Neural cell (in vitro differentiated cells): ENCODE measurements around the gene WBP4. TPM values are rescaled to one million over a fixed set of nuclear protein-coding genes. Genes with fewer than 3 reads are reported as not detected.

ENCODE experiments used
- H2AFZ ChIP-seq: fragments of 200-600, 300-800 bp; sonication (generic), shearing (Covaris generic); 2 replicates; pipeline ENCODE4 v1.6.0; 2014; ENCODE audit warnings: low read depth, mild to moderate bottlenecking, antibody characterized with exemption, low read length, moderate library complexity
- H3F3A ChIP-seq: fragments of 200-600 bp; shearing (Covaris generic); 2 replicates; pipeline ENCODE4 v1.6.1; 2016; ENCODE audit warnings: mild to moderate bottlenecking, moderate library complexity, mixed read lengths, antibody characterized with exemption, low read length; ENCODE audit not compliant: insufficient read depth, poor library complexity, severe bottlenecking
- H3K27ac ChIP-seq: fragments of 200-600, 300-800 bp; sonication (generic), shearing (Covaris generic); 2 replicates; pipeline ENCODE4 v1.5.1; 2014; ENCODE audit warnings: mild to moderate bottlenecking, low read length, moderate library complexity
- H3K27me3 ChIP-seq: fragments of 300-800, 200-600 bp; sonication (generic), shearing (Covaris generic); 2 replicates; pipeline ENCODE4 v1.6.0; 2014; ENCODE audit warnings: mild to moderate bottlenecking, low read depth, low read length, moderate library complexity; ENCODE audit not compliant: insufficient read depth
- H3K36me3 ChIP-seq: fragments of 300-800, 200-600 bp; sonication (generic), shearing (Covaris generic); 2 replicates; pipeline ENCODE4 v1.5.1; 2014; ENCODE audit warnings: mild to moderate bottlenecking, antibody characterized with exemption, low read length, moderate library complexity; ENCODE audit not compliant: insufficient read depth
- H3K4me2 ChIP-seq: fragments of 300-800, 200-600 bp; sonication (generic), shearing (Covaris generic); 2 replicates; pipeline ENCODE4 v1.6.0; 2014; ENCODE audit warnings: mild to moderate bottlenecking, low read length
- H3K4me3 ChIP-seq: fragments of 300-800, 200-600 bp; sonication (generic), shearing (Covaris generic); 2 replicates; pipeline ENCODE4 v1.5.1; 2014; ENCODE audit warnings: mild to moderate bottlenecking, low read length, moderate library complexity
- H3K79me2 ChIP-seq: fragments of 200-600 bp; shearing (Covaris generic); replicated peaks from 2 replicates; pipeline ENCODE4 v1.6.0; 2014; ENCODE audit warnings: mild to moderate bottlenecking, low read length, moderate library complexity; ENCODE audit not compliant: insufficient read depth
- H3K9ac ChIP-seq: fragments of 300-800, 200-600 bp; sonication (generic), shearing (Covaris generic); 2 replicates; pipeline ENCODE4 v1.6.1; 2016; ENCODE audit warnings: mild to moderate bottlenecking, low read length, mixed read lengths
- H3K9me2 ChIP-seq: fragments of 200-600 bp; shearing (Covaris generic); 2 replicates; pipeline ENCODE4 v1.6.1; 2016; ENCODE audit warnings: mild to moderate bottlenecking, low read length, mixed read lengths; ENCODE audit not compliant: insufficient read depth
- H3K9me3 ChIP-seq: fragments of 200-600, 300-800 bp; sonication (generic), shearing (Covaris generic); 2 replicates; pipeline ENCODE4 v1.6.1; 2016; ENCODE audit warnings: mild to moderate bottlenecking, mixed run types, low read length, moderate library complexity, mixed read lengths
- H4K20me1 ChIP-seq: fragments of 200-600 bp; shearing (Covaris generic); 2 replicates; pipeline ENCODE4 v1.6.1; 2016; ENCODE audit warnings: mild to moderate bottlenecking, mixed run types; ENCODE audit not compliant: insufficient read depth
- CTCF ChIP-seq: fragments of 450-650 bp; IDR thresholded peaks from 2 replicates; pipeline ENCODE4 v1.5.1; 2014; ENCODE audit warnings: antibody characterized with exemption, mild to moderate bottlenecking, moderate library complexity; ENCODE audit not compliant: poor library complexity, severe bottlenecking
- EP300 ChIP-seq: fragments of 450-650 bp; conservative IDR thresholded peaks from 2 replicates; pipeline ENCODE4 v1.6.1; 2014; ENCODE audit warnings: antibody characterized with exemption, mild to moderate bottlenecking, moderate library complexity; ENCODE audit not compliant: poor library complexity, severe bottlenecking
- EZH2 ChIP-seq: fragments of 200-600, 300-800 bp; shearing (Covaris generic), sonication (generic); IDR thresholded peaks from 2 replicates; pipeline ENCODE4 v1.6.1; 2014; ENCODE audit warnings: antibody characterized with exemption, low read length, borderline replicate concordance, mild to moderate bottlenecking; ENCODE audit not compliant: insufficient read depth, poor library complexity, severe bottlenecking
- MXI1 ChIP-seq: fragments of 450-650 bp; conservative IDR thresholded peaks from 2 replicates; pipeline ENCODE4 v1.6.1; 2014; ENCODE audit warnings: antibody characterized with exemption, mild to moderate bottlenecking; ENCODE audit not compliant: poor library complexity, severe bottlenecking
- POLR2AphosphoS5 ChIP-seq: IDR thresholded peaks from 2 replicates; pipeline ENCODE4 v1.6.1; 2012
- RAD21 ChIP-seq: fragments of 450-650 bp; conservative IDR thresholded peaks from 2 replicates; pipeline ENCODE4 v1.6.1; 2014; ENCODE audit warnings: antibody characterized with exemption, mild to moderate bottlenecking, moderate library complexity
- REST ChIP-seq: IDR thresholded peaks from 2 replicates; pipeline ENCODE4 v1.6.1; 2012; ENCODE audit warnings: borderline replicate concordance
- SMC3 ChIP-seq: fragments of 450-650 bp; conservative IDR thresholded peaks from 2 replicates; pipeline ENCODE4 v1.6.1; 2014; ENCODE audit warnings: antibody characterized with exemption, mild to moderate bottlenecking, moderate library complexity; ENCODE audit not compliant: poor library complexity
- TAF1 ChIP-seq: IDR thresholded peaks from 2 replicates; pipeline ENCODE4 v1.6.1; 2012; ENCODE audit warnings: low read depth
- polyA plus RNA-seq: library from polyadenylated mRNA; depleted of rRNA; stranded (reverse); fragments of >200 nt; gene quantifications from 2 replicates; pipeline ENCODE4 v1.2.3, GENCODE V29; 2014

WBP4 gene
- polyA plus RNA-seq, 1 donor from 2014 or later, result 19.0 TPM

GRCh38 chr13:41099986-41100385, 38.7 kb downstream of the WBP4 start:
- no peak for TF ChIP-seq SMC3
- TF ChIP-seq EP300, result no peak
- no peak for TF ChIP-seq CTCF
- TF ChIP-seq REST, result no peak
- Histone ChIP-seq H3K4me3 (no peak overlapping the region), H3K9me2 (no peaks in the 10 kb centered on the region), H3F3A (no peaks in the 10 kb centered on the region), H2AFZ (no peak overlapping the region), H3K36me3 (no peaks in the 10 kb centered on the region), H4K20me1 (no peaks in the 10 kb centered on the region), H3K4me2 (no peak overlapping the region), H3K27ac (no peak overlapping the region), H3K9ac (no peak overlapping the region), H3K27me3 (no peaks in the 10 kb centered on the region), H3K9me3 (no peaks in the 10 kb centered on the region), H3K79me2 (no peaks in the 10 kb centered on the region)

GRCh38 chr13:41107104-41107571, 45.8 kb downstream of the WBP4 start:
- Histone ChIP-seq H3F3A (no peaks in the 10 kb centered on the region), H3K27ac (no peak overlapping the region), H4K20me1 (no peaks in the 10 kb centered on the region), H3K36me3 (no peaks in the 10 kb centered on the region), H3K9ac (no peak overlapping the region), H3K9me2 (no peaks in the 10 kb centered on the region), H3K79me2 (no peaks in the 10 kb centered on the region), H3K4me3 (no peak overlapping the region), H3K9me3 (no peaks in the 10 kb centered on the region), H2AFZ (no peak overlapping the region), H3K27me3 (no peaks in the 10 kb centered on the region), H3K4me2 (no peak overlapping the region)
- TF ChIP-seq EP300 (no peak), REST (no peak), TAF1 (no peak), RAD21 (no peak), EZH2 (no peak), MXI1 (no peak), SMC3 (no peak), POLR2AphosphoS5 (no peak), CTCF (no peak)
